IgD-negative memory B cell (primary cell): Measurements from ENCODE around the gene KAZN. TPM values are rescaled to one million over a fixed set of nuclear protein-coding genes. Genes with fewer than 3 reads are reported as not detected.

Experiments used
- H3K27ac Mint-ChIP-seq, 3 donors: one replicate each; pipeline ENCODE4 v1.8.0; 2020 to 2022; ENCODE audit warnings: mild to moderate bottlenecking in 3 of 3, mixed read lengths in 3 of 3, moderate library complexity in 1 of 3
- H3K27me3 Mint-ChIP-seq: one replicate; pipeline ENCODE4 v1.8.0; 2021; ENCODE audit warnings: mixed read lengths
- H3K36me3 Mint-ChIP-seq: one replicate; pipeline ENCODE4 v1.8.0; 2020; ENCODE audit warnings: mild to moderate bottlenecking, mixed read lengths
- H3K4me1 Mint-ChIP-seq, 3 donors: one replicate each; pipeline ENCODE4 v1.8.0; 2020 to 2022; ENCODE audit warnings: mixed read lengths in 3 of 3, mild to moderate bottlenecking in 1 of 3
- H3K4me3 Mint-ChIP-seq, 4 donors: one replicate each; pipeline ENCODE4 v1.8.0; 2020 to 2022; ENCODE audit warnings: mild to moderate bottlenecking in 4 of 4, mixed read lengths in 4 of 4, moderate library complexity in 3 of 4
- H3K9me3 Mint-ChIP-seq, 3 donors: one replicate each; pipeline ENCODE4 v1.8.0; 2020 to 2021; ENCODE audit warnings: mixed read lengths in 3 of 3, mild to moderate bottlenecking in 1 of 3
- polyA plus RNA-seq: library from polyadenylated mRNA; unstranded; fragments of 300-500 nt; fragmentation: Illumina TruSeq; gene quantifications from one replicate; pipeline ENCODE4 v1.2.3, GENCODE V29; 2021

Gene KAZN
- polyA plus RNA-seq, 1 donor from 2014 or later, result not detected

- H3K9me3 Mint-ChIP-seq, result no peaks in the 10 kb centered on the region
- H3K4me1 Mint-ChIP-seq, result peaks cover 0 to 2% (median 0%) of the 10 kb centered on the region in 3 donors
- H3K27ac Mint-ChIP-seq, result no peak overlapping the region
- H3K4me3 Mint-ChIP-seq, result peak overlapping the region in 1 of 4 donors; percentile 9
- H3K27me3 Mint-ChIP-seq, result peaks cover 6% of the 10 kb centered on the region
- H3K36me3 Mint-ChIP-seq, result no peaks in the 10 kb centered on the region
Observed at GRCh38 chr1:15023205-15023604, 424.7 kb downstream of the KAZN start.

DNA sequence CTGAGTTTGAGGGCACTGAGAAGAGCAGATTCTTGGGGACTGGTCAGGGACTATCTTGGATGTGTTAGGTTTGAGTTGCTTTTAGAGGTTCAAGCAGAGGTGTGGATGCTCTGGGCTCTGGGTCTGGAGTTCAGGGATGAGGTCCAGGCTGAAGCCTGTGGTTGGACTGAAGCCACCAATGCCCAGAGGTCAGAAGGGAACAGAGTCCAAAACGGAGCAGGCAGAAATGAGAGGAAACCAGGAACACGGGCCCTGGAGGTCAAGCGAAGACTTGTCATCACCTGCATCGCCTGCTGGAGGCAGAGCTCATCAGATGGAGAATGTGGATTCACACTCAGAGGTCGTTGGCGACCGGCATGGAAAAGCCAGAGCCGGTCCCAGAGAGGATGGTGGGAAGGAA is 425.5 kb downstream of the KAZN start:
- Mint-ChIP-seq H3K9me3 (no peaks in the 10 kb centered on the region), H3K27me3 (peaks cover 6% of the 10 kb centered on the region), H3K4me3 (no peak overlapping the region), H3K4me1 (peaks cover 0 to 2% (median 0%) of the 10 kb centered on the region in 3 donors), H3K36me3 (no peaks in the 10 kb centered on the region), H3K27ac (no peak overlapping the region)

GRCh38 chr1:15026117-15026489 is 427.6 kb downstream of the KAZN start:
- no peaks in the 10 kb centered on the region for H3K36me3 Mint-ChIP-seq
- H3K27ac Mint-ChIP-seq, result no peak overlapping the region
- H3K4me3 Mint-ChIP-seq, result no peak overlapping the region
- H3K9me3 Mint-ChIP-seq, result no peaks in the 10 kb centered on the region
- peaks cover 0 to 2% (median 0%) of the 10 kb centered on the region in 3 donors for H3K4me1 Mint-ChIP-seq
- H3K27me3 Mint-ChIP-seq, result peaks cover 6% of the 10 kb centered on the region

GRCh38 chr1:15027515-15027986 is 429.1 kb downstream of the KAZN start:
- Mint-ChIP-seq H3K4me1 (peaks cover 0 to 2% (median 0%) of the 10 kb centered on the region in 3 donors), H3K9me3 (no peaks in the 10 kb centered on the region), H3K27ac (no peak overlapping the region), H3K4me3 (no peak overlapping the region), H3K27me3 (peaks cover 7% of the 10 kb centered on the region), H3K36me3 (no peaks in the 10 kb centered on the region)

- Mint-ChIP-seq H3K36me3 (no peaks in the 10 kb centered on the region), H3K4me1 (peaks cover 0 to 2% (median 0%) of the 10 kb centered on the region in 3 donors), H3K27me3 (peaks cover 6% of the 10 kb centered on the region), H3K4me3 (no peak overlapping the region), H3K9me3 (no peaks in the 10 kb centered on the region), H3K27ac (no peak overlapping the region)
Observed at GRCh38 chr1:15028102-15028501, 429.6 kb downstream of the KAZN start.

DNA sequence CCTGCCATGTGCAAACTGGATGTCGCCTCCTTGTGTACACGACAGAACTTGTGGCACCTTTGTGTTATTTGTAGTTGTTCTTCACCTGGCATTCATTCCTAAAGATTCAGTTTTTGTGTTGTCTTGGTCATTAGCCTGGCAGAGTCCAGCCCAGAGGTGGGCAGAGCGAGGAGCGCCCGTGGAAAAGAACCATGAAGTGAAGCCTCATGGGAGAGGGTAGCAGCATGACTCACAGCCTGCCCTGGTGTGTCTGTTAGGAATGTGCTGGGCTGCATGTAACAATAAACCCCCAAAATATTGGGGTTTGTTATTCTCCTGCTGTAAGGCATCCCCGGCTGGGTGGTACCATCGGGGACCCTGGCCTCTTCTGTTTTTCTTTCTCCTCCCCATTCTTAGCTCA is 430.1 kb downstream of the KAZN start:
- no peaks in the 10 kb centered on the region for H3K9me3 Mint-ChIP-seq
- H3K4me1 Mint-ChIP-seq, result peaks cover 0 to 2% (median 2%) of the 10 kb centered on the region in 3 donors
- no peak overlapping the region for H3K4me3 Mint-ChIP-seq
- H3K36me3 Mint-ChIP-seq, result no peaks in the 10 kb centered on the region
- peaks cover 2% of the 10 kb centered on the region for H3K27me3 Mint-ChIP-seq
- peak overlapping the region in 1 of 3 donors; percentile 64 for H3K27ac Mint-ChIP-seq

GRCh38 chr1:15029036-15029435 is 430.6 kb downstream of the KAZN start:
- Mint-ChIP-seq H3K4me1 (peaks cover 2 to 6% (median 4%) of the 10 kb centered on the region in 3 donors), H3K27me3 (peaks cover 2% of the 10 kb centered on the region), H3K27ac (no peak overlapping the region)

GRCh38 chr1:15029786-15030185 is 431.3 kb downstream of the KAZN start:
- no peaks in the 10 kb centered on the region for H3K36me3 Mint-ChIP-seq
- no peaks in the 10 kb centered on the region for H3K9me3 Mint-ChIP-seq
- peaks cover 3 to 7% (median 4%) of the 10 kb centered on the region in 3 donors for H3K4me1 Mint-ChIP-seq
- H3K27me3 Mint-ChIP-seq, result peaks cover 2% of the 10 kb centered on the region
- no peak overlapping the region for H3K4me3 Mint-ChIP-seq
- H3K27ac Mint-ChIP-seq, result no peak overlapping the region

More at GRCh38 chr1:15029036-15029435, 430.6 kb downstream of the KAZN start:
- H3K4me3 Mint-ChIP-seq, result no peak overlapping the region
- no peaks in the 10 kb centered on the region for H3K36me3 Mint-ChIP-seq
- H3K9me3 Mint-ChIP-seq, result no peaks in the 10 kb centered on the region

DNA sequence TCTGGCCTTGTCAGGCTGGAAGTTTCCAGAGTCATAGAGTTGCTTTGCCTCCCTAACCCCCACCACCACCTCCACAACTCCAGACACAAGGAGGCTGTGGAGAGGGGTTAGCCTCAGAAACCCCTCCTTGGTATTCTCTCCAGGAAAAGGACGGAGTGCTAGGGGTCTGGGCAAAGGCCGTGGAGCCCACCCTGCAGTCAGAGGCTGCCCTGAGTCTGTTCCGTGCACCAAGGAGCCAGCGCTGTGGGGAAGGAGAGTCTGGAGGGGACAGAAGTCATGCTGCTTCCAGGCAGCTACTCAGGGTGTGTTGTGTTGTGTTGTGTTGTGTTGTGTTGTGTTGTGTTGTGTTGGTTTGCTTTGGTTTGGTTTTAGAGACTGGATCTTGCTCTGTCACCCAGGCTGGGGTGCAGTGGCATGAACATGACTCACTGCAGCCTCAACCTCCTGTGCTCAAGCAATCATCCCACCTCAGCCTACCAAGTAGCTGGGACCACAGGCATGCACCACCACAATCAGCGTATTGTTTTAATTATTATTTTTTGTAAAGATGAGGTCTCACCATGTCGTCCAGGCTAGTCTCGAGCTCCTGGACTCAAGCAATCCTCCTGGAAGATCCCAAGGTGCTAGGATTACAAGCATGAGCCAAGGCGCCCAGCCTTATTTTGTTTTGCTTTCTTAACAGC is 432.9 kb downstream of the KAZN start:
- Mint-ChIP-seq H3K4me3 (no peak overlapping the region), H3K36me3 (no peaks in the 10 kb centered on the region), H3K27me3 (peaks cover 2% of the 10 kb centered on the region), H3K9me3 (no peaks in the 10 kb centered on the region), H3K4me1 (peaks cover 3 to 7% (median 4%) of the 10 kb centered on the region in 3 donors), H3K27ac (no peak overlapping the region)

DNA sequence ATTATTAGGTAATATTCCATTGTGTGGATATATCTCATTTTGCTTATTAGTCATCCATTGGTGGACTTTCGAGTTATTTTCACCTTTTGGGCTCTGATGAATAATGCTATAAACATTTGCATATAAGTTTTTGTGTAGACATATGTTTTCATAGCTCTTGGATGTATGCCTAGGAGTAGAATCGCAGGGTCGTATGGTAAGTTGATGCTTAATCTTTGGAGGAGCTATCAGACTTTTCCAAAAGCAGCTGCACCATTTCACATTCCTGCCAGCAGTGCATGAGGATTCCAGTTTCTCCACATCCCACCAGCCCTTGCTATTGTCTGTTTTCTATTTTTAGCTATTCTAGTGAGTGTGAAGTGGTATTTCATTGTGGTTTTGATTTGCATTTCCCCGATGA is 434.8 kb downstream of the KAZN start:
- Mint-ChIP-seq H3K27ac (no peak overlapping the region), H3K9me3 (no peaks in the 10 kb centered on the region), H3K36me3 (no peaks in the 10 kb centered on the region), H3K4me1 (peaks cover 3 to 7% (median 4%) of the 10 kb centered on the region in 3 donors), H3K27me3 (peaks cover 2% of the 10 kb centered on the region), H3K4me3 (no peak overlapping the region)

DNA sequence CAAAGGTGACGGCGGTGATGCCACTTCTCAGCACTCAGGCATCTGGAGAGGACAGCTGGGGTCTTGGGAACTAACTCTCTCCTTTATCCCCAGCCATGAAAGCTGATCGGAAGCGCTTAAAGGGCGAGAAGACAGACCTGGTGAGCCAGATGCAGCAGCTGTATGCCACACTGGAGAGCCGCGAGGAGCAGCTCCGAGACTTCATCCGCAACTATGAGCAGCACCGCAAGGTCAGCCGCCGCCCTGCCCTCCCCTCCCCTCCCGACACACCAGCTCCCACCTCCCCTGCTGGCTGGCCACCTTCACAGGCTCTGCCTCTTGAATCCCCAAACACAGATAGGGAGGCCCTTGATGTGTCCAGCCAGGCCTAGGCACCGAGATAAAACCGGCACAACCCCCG is 436.2 kb downstream of the KAZN start:
- Mint-ChIP-seq H3K36me3 (no peaks in the 10 kb centered on the region), H3K4me1 (peaks cover 3 to 7% (median 4%) of the 10 kb centered on the region in 3 donors)

GRCh38 chr1:15035236-15035635 is 436.8 kb downstream of the KAZN start:
- H3K36me3 Mint-ChIP-seq, result no peaks in the 10 kb centered on the region
- H3K27me3 Mint-ChIP-seq, result peaks cover 2% of the 10 kb centered on the region
- H3K4me3 Mint-ChIP-seq, result no peak overlapping the region
- peaks cover 3 to 7% (median 4%) of the 10 kb centered on the region in 3 donors for H3K4me1 Mint-ChIP-seq
- no peaks in the 10 kb centered on the region for H3K9me3 Mint-ChIP-seq
- no peak overlapping the region for H3K27ac Mint-ChIP-seq

More for the DNA sequence above, 436.2 kb downstream of the KAZN start:
- Mint-ChIP-seq H3K9me3 (no peaks in the 10 kb centered on the region), H3K27me3 (peaks cover 2% of the 10 kb centered on the region), H3K27ac (no peak overlapping the region), H3K4me3 (no peak overlapping the region)

- Mint-ChIP-seq H3K36me3 (no peaks in the 10 kb centered on the region), H3K9me3 (no peaks in the 10 kb centered on the region), H3K27ac (no peak overlapping the region), H3K27me3 (peaks cover 2% of the 10 kb centered on the region), H3K4me1 (peaks cover 3 to 7% (median 4%) of the 10 kb centered on the region in 3 donors), H3K4me3 (no peak overlapping the region)
Observed at GRCh38 chr1:15036101-15036500, 437.6 kb downstream of the KAZN start.

- no peaks in the 10 kb centered on the region for H3K9me3 Mint-ChIP-seq
- peaks cover 3 to 7% (median 4%) of the 10 kb centered on the region in 3 donors for H3K4me1 Mint-ChIP-seq
- H3K36me3 Mint-ChIP-seq, result no peaks in the 10 kb centered on the region
- H3K27me3 Mint-ChIP-seq, result no peaks in the 10 kb centered on the region
- no peak overlapping the region for H3K27ac Mint-ChIP-seq
- no peak overlapping the region for H3K4me3 Mint-ChIP-seq
Observed at GRCh38 chr1:15038232-15039016, 439.9 kb downstream of the KAZN start.

DNA sequence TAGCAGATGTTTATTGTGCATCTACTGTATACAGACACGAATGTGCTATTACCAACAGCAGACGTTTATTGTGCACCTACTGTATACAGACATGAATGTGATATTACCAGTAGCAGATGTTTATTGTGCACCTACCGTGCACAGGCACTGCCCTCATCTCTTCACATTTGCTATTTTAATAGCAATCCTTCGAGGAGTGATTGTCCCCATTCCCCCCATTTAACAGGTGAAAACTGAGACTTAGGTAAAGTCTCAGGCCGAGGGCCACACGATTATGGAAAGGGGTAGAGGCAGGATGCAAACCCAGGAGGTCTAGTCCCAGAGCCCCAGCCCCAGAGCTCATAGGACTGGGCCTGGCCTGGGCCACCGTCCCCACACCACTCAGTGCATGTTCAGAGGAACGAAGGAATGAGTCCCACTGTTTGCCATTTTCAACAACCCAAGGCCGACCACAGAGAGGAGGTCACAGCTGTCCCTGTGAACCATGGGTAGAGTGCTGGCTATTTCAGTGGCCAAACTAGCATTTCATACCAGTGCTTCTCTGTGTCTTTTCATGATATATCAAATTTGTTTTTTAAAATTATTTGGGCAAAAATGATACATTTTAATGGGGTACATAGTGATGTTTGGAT is 440.6 kb downstream of the KAZN start:
- Mint-ChIP-seq H3K27ac (no peak overlapping the region), H3K36me3 (no peaks in the 10 kb centered on the region), H3K9me3 (no peaks in the 10 kb centered on the region), H3K4me3 (no peak overlapping the region), H3K27me3 (peaks cover 1% of the 10 kb centered on the region), H3K4me1 (peaks cover 0 to 1% (median under 1%) of the 10 kb centered on the region in 3 donors)
